ENCODE measurements around the gene PLCB2. TPM values are rescaled to one million over a fixed set of nuclear protein-coding genes. Genes with fewer than 3 reads are reported as not detected.

Gene PLCB2
- total RNA-seq, 1 donor from 2014 or later: 3.7 TPM

DNA sequence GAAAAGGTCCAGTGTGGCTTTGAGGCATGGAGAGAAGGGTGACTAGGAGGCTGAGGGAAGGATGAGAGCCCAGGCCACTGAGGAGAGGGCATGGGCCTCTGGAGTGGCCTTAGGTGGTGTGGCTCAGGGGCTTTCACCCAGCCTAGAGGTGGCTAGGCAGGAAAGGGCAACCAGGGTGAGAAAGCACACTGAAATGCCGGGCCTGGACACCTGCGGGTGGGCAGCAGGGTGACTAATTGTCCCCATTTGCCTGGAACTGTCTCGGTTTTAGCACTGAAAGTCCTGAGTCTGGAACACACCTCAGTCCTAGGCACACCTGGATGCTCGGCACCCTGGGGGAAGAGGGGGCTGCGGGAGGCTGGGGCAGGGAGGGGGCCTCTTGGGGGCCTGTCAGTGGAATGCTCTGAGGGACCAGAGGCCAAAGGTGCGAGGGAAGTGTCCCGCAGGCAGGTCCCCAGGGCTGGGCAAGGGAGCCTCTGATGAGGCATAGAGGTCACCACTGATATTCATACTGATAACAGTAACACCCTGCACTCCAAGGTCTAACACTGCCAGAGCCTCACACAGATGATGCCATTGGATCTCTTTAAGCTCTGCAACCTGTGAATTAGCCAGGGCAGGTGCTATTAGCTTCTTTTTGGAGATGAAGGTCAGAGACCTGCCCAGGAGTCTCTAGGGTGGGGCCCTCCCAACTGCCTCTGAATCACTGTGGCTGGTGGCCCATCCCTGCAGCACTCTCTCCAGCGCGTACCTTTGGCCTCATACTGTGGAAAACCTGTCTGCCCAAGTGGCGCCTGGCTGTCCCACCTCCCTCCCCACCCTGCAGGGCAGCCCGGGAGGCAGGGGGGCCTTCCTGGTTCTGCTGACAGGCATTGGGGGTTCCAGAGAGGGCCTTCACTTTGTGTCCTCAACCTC, 40.1 kb upstream of the PLCB2 start:
- no peaks in the 10 kb centered on the region for H3K9me3 ChIP-seq (ENCODE audit: insufficient read depth, low read depth, low read length)
- no peak overlapping the region for H3K4me3 ChIP-seq (ENCODE audit: insufficient read depth, low read depth, low read length)
- FAIRE-seq: no peak
- Mint-ChIP-seq H3K9me3 (ENCODE audit: unreplicated experiment) (peaks cover 2% of the 10 kb centered on the region), H3K4me1 (ENCODE audit: low read depth, unreplicated experiment) (peaks cover 15% of the 10 kb centered on the region), H3K27ac (ENCODE audit: unreplicated experiment) (no peak overlapping the region), H3K4me3 (ENCODE audit: unreplicated experiment) (no peak overlapping the region), H3K27me3 (ENCODE audit: low read depth, unreplicated experiment) (peaks cover 35% of the 10 kb centered on the region), H3K36me3 (ENCODE audit: low read depth, unreplicated experiment) (peaks cover 1% of the 10 kb centered on the region)
- H3K36me3 ChIP-seq (ENCODE audit: insufficient read depth, low read length): no peaks in the 10 kb centered on the region
- H3K4me2 ChIP-seq (ENCODE audit: low read length): no peak overlapping the region
- H3K79me2 ChIP-seq (ENCODE audit: insufficient read depth, low read length): no peaks in the 10 kb centered on the region
- no peak for TF ChIP-seq EZH2 (IDR thresholded peaks at IDR 0.05; ENCODE audit: insufficient read depth, low read length)
- TF ChIP-seq, protein P1, sequence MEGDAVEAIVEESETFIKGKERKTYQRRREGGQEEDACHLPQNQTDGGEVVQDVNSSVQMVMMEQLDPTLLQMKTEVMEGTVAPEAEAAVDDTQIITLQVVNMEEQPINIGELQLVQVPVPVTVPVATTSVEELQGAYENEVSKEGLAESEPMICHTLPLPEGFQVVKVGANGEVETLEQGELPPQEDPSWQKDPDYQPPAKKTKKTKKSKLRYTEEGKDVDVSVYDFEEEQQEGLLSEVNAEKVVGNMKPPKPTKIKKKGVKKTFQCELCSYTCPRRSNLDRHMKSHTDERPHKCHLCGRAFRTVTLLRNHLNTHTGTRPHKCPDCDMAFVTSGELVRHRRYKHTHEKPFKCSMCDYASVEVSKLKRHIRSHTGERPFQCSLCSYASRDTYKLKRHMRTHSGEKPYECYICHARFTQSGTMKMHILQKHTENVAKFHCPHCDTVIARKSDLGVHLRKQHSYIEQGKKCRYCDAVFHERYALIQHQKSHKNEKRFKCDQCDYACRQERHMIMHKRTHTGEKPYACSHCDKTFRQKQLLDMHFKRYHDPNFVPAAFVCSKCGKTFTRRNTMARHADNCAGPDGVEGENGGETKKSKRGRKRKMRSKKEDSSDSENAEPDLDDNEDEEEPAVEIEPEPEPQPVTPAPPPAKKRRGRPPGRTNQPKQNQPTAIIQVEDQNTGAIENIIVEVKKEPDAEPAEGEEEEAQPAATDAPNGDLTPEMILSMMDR (IDR thresholded peaks at IDR 0.05; ENCODE audit: insufficient read depth, low read depth, low read length): no peak
- H3K4me1 ChIP-seq (ENCODE audit: insufficient read depth, low read length): peaks cover 19% of the 10 kb centered on the region
- no peak for DNase-seq (ENCODE audit: low read depth)
- no peak overlapping the region for H2AFZ ChIP-seq (ENCODE audit: low read depth, low read length)
- no peaks in the 10 kb centered on the region for H4K20me1 ChIP-seq (ENCODE audit: insufficient read depth, low read length)
- no peak overlapping the region for H3K27ac ChIP-seq (ENCODE audit: low read depth, low read length)
- H3K9ac ChIP-seq (ENCODE audit: low read length): no peak overlapping the region
- no peaks in the 10 kb centered on the region for H3K27me3 ChIP-seq (ENCODE audit: insufficient read depth, low read length)

DNA sequence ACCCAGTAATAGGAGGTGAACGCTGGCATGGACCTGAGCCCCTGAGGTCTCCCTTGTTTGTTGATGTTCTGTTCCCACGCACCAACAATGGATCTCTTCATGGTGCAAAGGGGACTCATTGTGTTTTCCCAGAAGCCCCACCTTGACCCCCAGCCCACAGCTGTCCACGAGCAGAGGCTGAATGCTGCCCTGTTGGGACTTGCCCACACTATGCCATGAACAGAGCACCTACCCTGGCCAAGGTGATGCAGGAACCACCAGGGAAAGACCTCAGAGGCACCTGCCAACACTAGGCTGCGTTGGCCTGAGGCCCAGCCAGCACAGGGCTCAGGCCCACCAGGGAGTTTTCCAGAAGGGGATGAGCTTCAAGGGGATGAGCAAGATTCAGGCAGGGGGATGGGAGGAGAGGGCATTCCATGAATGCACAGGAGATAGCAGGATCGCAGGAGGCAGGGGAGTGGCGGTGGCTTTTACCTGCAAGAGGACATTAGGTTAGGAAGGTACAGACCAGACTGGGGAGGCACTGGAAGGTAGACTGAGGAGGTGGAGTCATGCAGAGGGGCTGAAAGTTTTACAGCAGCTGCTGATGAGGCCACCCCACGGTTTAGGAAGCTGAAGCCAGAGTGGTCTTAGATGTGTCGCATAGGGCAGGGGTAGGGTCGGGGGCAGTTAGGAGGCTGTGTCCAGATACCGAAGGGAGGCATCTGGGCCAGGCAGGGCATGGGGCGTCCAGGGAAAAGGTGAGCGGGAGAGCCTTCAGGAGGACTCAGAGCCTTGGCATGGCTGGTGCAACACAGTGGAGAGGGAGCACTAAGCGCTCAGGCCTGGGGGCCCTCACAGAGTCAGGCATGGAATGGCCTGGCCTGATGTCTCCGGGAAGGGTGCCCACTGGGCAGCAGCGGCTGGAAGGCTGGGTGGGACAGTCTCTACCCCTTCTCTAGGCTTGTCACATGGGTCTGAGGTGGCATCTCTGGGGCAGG, 39.1 kb upstream of the PLCB2 start:
- no peaks in the 10 kb centered on the region for H3K9me3 ChIP-seq (ENCODE audit: insufficient read depth, low read depth, low read length)
- Mint-ChIP-seq H3K36me3 (ENCODE audit: low read depth, unreplicated experiment) (peaks cover 1% of the 10 kb centered on the region), H3K27ac (ENCODE audit: unreplicated experiment) (no peak overlapping the region), H3K4me1 (ENCODE audit: low read depth, unreplicated experiment) (peaks cover 17% of the 10 kb centered on the region), H3K4me3 (ENCODE audit: unreplicated experiment) (no peak overlapping the region), H3K9me3 (ENCODE audit: unreplicated experiment) (peaks cover 2% of the 10 kb centered on the region), H3K27me3 (ENCODE audit: low read depth, unreplicated experiment) (peaks cover 28% of the 10 kb centered on the region)
- no peak overlapping the region for H3K4me2 ChIP-seq (ENCODE audit: low read length)
- peaks cover 27% of the 10 kb centered on the region for H3K4me1 ChIP-seq (ENCODE audit: insufficient read depth, low read length)
- TF ChIP-seq EZH2 (IDR thresholded peaks at IDR 0.05; ENCODE audit: insufficient read depth, low read length): no peak
- TF ChIP-seq, protein P1 (IDR thresholded peaks at IDR 0.05; ENCODE audit: insufficient read depth, low read depth, low read length): no peak
- H4K20me1 ChIP-seq (ENCODE audit: insufficient read depth, low read length): no peaks in the 10 kb centered on the region
- FAIRE-seq (no peak), DNase-seq (ENCODE audit: low read depth) (no peak)
- no peaks in the 10 kb centered on the region for H3K79me2 ChIP-seq (ENCODE audit: insufficient read depth, low read length)
- no peaks in the 10 kb centered on the region for H3K36me3 ChIP-seq (ENCODE audit: insufficient read depth, low read length)
- H3K27ac ChIP-seq (ENCODE audit: low read depth, low read length): no peak overlapping the region
- no peak overlapping the region for H3K9ac ChIP-seq (ENCODE audit: low read length)
- H2AFZ ChIP-seq (ENCODE audit: low read depth, low read length): no peak overlapping the region
- H3K27me3 ChIP-seq (ENCODE audit: insufficient read depth, low read length): no peaks in the 10 kb centered on the region
- H3K4me3 ChIP-seq (ENCODE audit: insufficient read depth, low read depth, low read length): no peak overlapping the region

Measured in astrocyte (in vitro differentiated cells and primary cell).